SW480 (cell line): ENCODE data around the gene KRTAP3-2.

Experiments used
- DNase-seq: peaks from one replicate; pipeline ENCODE4 v3.0.0-alpha.2; 2016; ENCODE audit warnings: low spot score

The KRTAP3-2 gene

GRCh38 chr17:40963838-40964237 lies 35.9 kb downstream of the KRTAP3-2 start:
- DNase-seq, result no peak

GRCh38 chr17:40962059-40962561 lies 37.6 kb downstream of the KRTAP3-2 start:
- no peak for DNase-seq

GRCh38 chr17:40961591-40961990 lies 38.1 kb downstream of the KRTAP3-2 start:
- DNase-seq, result no peak

- DNase-seq, result no peak
Measured at GRCh38 chr17:40960144-40960543, 39.6 kb downstream of the KRTAP3-2 start.

- peak; percentile 58 for DNase-seq
Measured at GRCh38 chr17:40958086-40958953, 41.4 kb downstream of the KRTAP3-2 start.

GRCh38 chr17:40956401-40957254 lies 43.1 kb downstream of the KRTAP3-2 start:
- DNase-seq, result peak; percentile 99

GRCh38 chr17:40953881-40954280 lies 45.8 kb downstream of the KRTAP3-2 start:
- peak; percentile 91 for DNase-seq

GRCh38 chr17:40952661-40953060 lies 47.0 kb downstream of the KRTAP3-2 start:
- peak; percentile 79 for DNase-seq

GRCh38 chr17:40952154-40952553 lies 47.6 kb downstream of the KRTAP3-2 start:
- DNase-seq, result no peak

GRCh38 chr17:40951011-40951622 lies 48.6 kb downstream of the KRTAP3-2 start:
- DNase-seq, result peak; percentile 97

- DNase-seq, result peak; percentile 80
Measured at GRCh38 chr17:40950176-40950575, 49.5 kb downstream of the KRTAP3-2 start.

GRCh38 chr17:40949418-40949817 lies 50.3 kb downstream of the KRTAP3-2 start:
- peak; percentile 68 for DNase-seq
